Uterus (tissue), 2 donors: ENCODE measurements around the gene FHL3.

Experiments
- CTCF ChIP-seq, 4 experiments: fragments of 200-600 bp in 2 of 4; fragments of 450-650 bp in 2 of 4; sonication (generic) in 2 of 4; IDR thresholded peaks; one replicate each; pipeline ENCODE4 v1.5.1; 2016 to 2019; ENCODE audit warnings: antibody characterized with exemption in 4 of 4, mild to moderate bottlenecking in 2 of 4, moderate library complexity in 1 of 4
- POLR2A ChIP-seq, 2 donors: fragments of 450-650 bp; IDR thresholded peaks; one replicate each; pipeline ENCODE4 v1.6.1; 2016; ENCODE audit warnings: antibody characterized with exemption in 2 of 2, mild to moderate bottlenecking in 1 of 2, moderate library complexity in 1 of 2

GRCh38 chr1:38037221-38037939 is 32.1 kb upstream of the FHL3 start:
- TF ChIP-seq CTCF (IDR thresholded peaks at IDR 0.05) (no peak), POLR2A (IDR thresholded peaks at IDR 0.05) (no peak)
